KOPT-K1 (cell line): ENCODE measurements around the gene TRNP1.

Experiments used
- H3K27ac ChIP-seq: fragments of 200-600 bp; sonication (generic); 2 replicates; pipeline ENCODE4 v1.5.1; 2016; ENCODE audit warnings: antibody characterized with exemption, mild to moderate bottlenecking, low read depth, low read length; ENCODE audit not compliant: poor library complexity, severe bottlenecking
- H3K36me3 ChIP-seq: fragments of 200-600 bp; sonication (generic); 2 replicates; pipeline ENCODE4 v1.5.1; 2017; ENCODE audit warnings: antibody characterized with exemption, mild to moderate bottlenecking, low read length, moderate library complexity; ENCODE audit not compliant: insufficient read depth
- H3K9me3 ChIP-seq: fragments of 200-600 bp; sonication (generic); 2 replicates; pipeline ENCODE4 v1.5.1; 2017; ENCODE audit warnings: antibody characterized with exemption, low read length, mild to moderate bottlenecking; ENCODE audit not compliant: insufficient read depth, poor library complexity, severe bottlenecking

The TRNP1 gene

DNA sequence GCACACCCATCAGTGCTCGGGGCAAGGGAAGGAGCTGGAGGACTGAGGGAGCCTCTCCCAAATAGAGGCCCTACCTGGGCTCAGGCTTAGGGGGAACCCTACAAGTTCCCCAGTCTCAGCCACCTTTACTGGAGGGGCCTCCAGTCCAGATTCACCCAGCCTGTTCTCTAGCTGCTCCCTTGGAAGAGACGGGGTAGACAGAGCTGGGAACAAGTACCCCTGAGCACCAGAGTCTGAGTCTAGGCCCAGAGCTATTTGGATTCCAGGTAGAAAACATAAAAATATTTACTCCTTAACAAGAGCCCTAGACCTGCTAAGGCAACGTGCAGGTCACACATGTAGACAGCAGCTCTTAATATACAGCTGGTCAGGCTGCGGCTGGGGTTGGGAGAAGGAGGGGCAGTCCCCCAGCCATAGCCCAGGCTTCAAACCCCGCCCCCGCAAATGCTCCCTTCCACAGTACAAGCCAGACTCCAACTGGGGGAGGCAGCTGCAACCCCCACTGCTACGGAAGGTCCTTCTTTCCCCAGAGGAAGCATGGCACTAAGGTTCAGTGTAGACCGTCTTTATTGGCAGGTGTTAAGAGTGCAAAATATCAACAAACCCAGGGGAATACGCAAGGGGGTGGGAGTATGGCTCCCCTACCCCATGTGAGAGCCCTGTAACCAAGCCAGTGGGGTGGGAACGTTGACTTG, 11.1 kb downstream of the TRNP1 start:
- H3K27ac ChIP-seq: no peak overlapping the region
- no peaks in the 10 kb centered on the region for H3K9me3 ChIP-seq
- H3K36me3 ChIP-seq: no peaks in the 10 kb centered on the region

DNA sequence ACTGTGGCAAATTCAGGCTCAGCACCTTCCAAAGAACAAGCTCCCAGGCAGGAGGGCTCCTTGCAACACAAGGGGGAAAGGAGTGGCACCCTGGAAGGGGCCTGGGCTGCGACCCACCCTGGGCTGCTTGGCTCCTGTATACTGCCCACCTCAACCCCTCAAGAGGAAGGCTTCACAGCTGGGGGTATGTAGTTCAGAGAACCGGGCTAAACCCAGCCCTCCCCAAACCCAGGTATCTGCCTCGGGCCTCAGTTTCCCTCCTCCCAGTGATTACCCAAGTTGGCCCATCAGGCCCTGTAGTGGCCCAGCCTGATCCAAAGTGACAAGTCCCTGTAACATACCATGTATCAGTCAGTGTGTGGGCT, 11.7 kb downstream of the TRNP1 start:
- Histone ChIP-seq H3K36me3 (no peaks in the 10 kb centered on the region), H3K9me3 (no peaks in the 10 kb centered on the region), H3K27ac (no peak overlapping the region)

DNA sequence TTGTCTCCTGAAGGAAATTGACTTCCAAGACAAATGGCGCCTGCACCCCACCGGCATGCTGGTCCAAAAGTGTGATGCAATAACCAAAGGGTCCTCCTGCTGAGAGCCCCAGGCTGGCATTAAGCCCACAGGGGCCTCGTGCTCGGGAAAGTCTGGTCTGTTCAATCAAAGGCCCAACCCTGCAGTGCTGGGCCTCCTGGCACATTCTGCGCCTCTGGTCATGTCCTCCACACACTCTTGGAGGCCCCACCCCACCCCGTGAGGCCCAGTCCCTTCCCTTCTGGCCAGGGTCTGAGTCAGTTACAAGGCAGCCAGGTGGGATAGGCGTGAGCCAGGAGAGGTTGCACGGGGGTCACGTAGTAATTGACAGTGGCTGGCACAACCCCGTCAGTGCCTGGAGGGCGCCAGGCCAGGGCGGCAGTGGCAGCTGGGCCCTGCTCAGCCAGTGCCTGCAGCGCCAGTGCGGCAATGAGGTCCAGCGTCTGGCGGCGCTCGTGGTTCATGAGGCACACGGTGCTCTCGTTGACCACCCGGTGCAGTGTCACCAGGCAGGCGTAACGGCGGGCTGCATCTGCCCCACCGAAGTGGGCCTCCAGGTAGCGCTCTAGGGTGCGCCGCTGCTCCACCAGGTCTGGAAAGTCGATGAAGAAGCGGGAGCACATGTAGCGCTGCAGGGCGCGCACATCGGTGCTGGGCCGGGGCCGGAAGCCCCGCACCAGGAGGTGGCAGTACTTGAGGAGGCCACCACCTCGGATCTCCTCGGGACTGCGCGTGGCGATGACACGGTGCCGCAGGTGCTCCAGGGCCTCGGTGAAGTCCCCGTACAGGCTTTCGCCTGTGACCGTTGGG, 12.4 kb downstream of the TRNP1 start:
- no peaks in the 10 kb centered on the region for H3K9me3 ChIP-seq
- no peaks in the 10 kb centered on the region for H3K36me3 ChIP-seq
- H3K27ac ChIP-seq: no peak overlapping the region

DNA sequence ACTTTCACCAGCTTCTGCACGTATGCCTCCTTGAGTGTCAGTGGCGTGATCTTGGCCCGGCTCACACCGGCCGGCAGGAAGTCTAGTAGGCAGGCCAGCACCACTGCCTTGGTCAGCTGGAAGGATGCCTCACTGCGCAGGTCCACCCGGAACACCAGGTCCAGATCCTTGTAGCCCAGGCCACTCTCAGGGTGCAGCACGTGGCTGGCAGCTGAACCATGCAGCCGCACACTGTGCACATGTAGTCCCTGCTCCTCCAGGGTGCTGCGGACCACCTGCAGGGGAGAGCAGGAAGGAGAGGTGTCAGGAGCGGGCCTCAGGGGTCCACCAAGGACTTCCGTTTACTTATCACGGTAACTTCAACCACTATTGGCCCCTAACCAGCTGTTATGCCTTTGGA, 13.2 kb downstream of the TRNP1 start:
- no peak overlapping the region for H3K27ac ChIP-seq
- no peaks in the 10 kb centered on the region for H3K36me3 ChIP-seq
- H3K9me3 ChIP-seq: no peaks in the 10 kb centered on the region

DNA sequence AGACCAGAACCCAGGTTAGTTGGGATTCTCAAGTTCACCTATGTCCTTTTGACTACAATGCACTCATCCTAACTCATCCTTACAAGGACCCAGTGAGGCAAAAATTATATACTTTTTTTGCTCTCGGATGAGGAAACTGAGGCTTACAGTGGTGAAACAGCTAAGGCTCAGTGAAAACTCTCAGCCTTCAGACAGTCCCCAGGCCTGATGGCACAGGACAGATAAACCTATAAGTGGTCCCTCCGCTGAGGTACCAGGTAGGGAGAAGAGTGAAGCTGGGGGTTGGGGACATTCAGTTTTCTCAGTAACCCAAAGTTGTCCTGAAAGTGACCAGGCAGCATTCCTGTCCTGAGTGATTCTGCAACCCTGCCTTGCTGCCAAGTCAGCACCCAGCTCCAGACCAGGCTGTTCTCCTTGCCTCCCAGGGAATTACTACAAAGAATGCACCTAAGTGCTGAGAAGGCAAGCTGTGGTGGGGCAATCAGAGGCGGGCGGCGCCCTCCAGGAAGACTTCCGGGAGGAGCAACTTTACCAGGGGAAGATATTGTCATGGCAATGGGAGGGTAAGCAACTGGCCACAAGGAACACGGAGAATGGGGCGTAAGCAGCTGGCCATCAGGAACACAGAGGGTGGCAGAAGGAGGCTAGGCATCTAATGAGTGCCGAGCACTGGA, 14.6 kb downstream of the TRNP1 start:
- no peak overlapping the region for H3K27ac ChIP-seq
- no peaks in the 10 kb centered on the region for H3K36me3 ChIP-seq
- no peaks in the 10 kb centered on the region for H3K9me3 ChIP-seq

DNA sequence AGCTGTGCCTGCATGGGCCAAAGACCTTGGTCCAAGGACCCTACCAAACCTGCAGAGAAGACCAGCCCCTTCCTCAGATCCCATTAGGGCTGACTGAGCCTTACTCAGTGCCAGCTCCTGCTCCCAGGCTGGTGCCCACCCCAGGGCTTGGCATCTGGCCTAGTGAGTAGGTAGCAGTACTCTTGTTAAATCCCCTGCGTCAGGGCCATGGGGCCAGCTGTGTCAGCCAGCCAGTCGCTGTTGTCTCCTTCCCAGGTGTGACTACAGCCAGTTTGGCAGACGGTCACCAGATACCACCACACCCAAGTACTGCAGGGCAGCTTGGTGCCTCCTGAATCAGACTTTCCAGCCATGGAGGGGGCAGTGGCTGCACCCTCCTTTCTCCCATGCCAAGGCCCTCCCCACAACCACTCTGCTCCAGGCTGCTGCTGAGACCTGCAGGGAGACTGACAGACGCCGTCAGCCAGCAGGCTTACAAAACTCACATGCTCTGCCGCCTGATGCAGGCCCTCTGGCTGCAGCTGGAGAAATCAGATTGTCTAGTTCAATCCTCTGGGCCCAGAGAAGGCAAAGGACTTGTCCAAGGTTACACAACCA, 16.2 kb downstream of the TRNP1 start:
- Histone ChIP-seq H3K9me3 (no peaks in the 10 kb centered on the region), H3K36me3 (no peaks in the 10 kb centered on the region), H3K27ac (no peak overlapping the region)

DNA sequence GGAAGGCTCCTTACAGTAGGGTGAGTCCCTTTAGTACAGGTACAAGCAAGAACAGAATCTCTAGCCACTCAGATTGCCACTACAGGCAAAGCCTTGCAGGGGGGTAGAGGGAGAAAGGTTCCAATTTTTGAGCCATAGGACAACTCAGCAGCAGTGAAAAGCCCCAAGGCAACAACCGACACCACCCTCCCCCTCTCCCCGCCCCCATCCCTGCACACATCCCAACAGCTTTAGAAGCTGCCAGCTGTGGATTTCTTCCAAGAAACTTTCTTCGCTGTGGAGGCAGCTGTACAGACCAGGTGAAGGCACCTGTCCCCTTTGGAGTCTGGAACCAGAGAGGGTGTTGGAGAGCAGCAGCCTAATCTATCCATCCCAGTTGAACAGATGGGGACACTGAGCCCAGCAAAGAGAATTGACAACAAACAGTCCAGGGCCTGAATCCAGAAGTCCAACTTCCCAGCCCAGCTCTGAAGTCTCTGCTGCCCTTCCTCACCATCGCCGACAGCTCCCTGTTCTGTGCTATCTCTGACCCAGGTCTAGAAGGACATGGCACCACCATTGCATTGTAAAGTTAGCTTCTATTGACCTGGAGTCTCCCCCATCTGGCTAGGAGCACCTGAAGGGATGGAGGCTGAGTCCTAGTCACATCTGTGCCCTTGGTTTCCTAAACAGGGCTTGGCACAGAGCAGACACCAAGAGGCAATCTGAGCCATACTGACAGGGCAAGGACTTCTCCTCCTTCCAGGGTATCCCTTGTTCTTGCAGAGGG, 16.9 kb downstream of the TRNP1 start:
- H3K27ac ChIP-seq: no peak overlapping the region
- no peaks in the 10 kb centered on the region for H3K9me3 ChIP-seq
- H3K36me3 ChIP-seq: no peaks in the 10 kb centered on the region

DNA sequence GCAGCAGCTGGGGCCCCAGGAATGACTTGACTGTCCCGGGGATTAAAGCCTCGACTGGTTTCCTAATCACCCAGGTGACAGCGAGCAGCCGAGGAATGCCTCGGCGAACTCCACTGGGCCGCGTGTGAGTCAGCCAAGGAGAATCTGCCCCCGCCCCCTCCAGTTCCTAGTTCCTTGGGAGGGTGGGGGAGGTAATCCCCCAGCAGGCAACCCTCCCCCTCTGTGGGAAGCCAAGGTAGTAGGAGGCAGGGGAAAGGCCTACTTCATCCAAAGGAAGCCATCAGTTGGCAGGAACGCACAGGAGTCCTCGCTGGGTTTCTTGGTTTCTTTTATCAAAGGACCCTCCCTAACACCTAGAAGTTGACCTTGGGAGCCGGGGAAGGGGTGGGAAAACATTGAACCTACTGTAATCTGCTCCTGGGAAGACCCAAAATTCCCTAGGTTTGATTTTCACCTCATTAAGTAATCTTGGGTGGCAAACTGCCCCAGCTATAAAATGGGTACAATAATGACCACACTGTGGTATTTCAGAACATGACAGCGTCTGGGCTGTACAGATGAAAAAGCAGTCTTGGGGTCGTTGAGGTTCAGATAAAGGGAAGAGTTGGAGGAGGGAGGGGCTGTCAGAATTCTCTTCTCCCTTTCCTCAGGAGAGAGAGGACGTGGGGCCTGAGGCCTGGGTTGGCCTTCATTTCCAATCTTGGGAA, 17.7 kb downstream of the TRNP1 start:
- Histone ChIP-seq H3K27ac (no peak overlapping the region), H3K9me3 (no peaks in the 10 kb centered on the region), H3K36me3 (no peaks in the 10 kb centered on the region)

DNA sequence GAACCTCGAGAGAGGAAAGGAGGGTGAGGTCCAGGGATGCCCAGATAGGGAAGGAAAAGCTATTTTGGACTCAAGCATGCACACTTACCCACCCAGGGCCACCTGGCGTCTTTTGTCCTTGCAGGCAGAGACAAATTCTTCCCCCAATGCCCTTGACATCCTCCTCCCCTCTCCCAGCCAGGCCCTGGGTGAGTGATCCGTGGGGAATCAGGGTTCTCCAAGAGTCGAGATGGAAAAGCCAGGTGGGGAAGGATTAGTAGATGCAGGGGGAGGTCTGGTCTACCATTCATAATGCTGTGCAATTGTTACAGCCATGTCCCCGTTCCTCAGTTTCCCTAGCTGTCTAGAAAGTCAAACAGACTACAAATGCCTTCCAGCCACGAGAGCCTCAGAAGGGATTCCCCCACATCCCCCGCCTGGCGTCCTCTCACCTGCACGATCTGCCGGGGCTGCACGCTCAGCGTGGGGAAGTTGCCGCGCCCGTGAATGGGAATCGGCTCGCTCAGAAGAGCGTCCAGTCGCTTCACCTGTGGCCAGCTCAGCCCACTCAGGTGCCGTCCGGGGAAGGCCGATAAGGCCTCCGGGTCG, 18.6 kb downstream of the TRNP1 start:
- Histone ChIP-seq H3K9me3 (no peaks in the 10 kb centered on the region), H3K27ac (no peak overlapping the region), H3K36me3 (no peaks in the 10 kb centered on the region)

DNA sequence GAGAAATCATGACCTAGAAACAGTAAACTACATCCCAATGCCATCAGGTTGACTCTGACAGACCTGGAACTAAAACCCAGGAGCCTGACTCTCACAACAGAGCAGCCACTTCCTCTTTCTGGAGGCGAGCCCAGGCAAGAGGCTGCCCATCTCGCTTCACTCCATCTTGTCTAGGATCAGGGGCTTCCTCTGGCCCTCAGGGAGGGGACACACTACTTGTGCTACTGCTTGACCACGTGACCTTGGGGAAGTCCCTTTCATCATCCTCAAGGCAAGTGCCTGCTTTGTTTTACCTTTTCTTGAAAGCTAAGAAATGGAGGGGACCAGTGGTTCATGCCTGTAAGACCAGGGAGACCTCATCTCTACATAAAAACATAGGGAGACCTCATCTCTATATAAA, 21.8 kb downstream of the TRNP1 start:
- no peaks in the 10 kb centered on the region for H3K9me3 ChIP-seq
- no peak overlapping the region for H3K27ac ChIP-seq
- H3K36me3 ChIP-seq: no peaks in the 10 kb centered on the region

DNA sequence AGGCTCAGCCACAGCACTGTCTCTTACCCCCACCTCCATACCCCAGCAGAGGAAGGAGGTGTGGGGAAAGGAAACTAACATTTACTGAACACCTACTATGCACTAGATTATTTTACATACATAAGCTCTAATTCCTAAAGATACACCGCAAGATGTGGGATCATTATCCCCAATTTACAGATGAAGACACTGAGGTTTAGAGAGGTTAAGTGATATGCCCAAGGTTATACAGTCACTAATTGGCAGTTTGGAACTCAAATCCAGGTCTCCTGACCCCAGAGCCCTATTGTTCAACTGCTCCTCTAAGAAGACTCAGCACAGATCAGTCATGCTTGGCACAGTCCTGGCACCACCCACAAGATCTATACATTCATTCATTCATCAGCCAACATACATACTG, 22.9 kb downstream of the TRNP1 start:
- Histone ChIP-seq H3K27ac (no peak overlapping the region), H3K9me3 (no peaks in the 10 kb centered on the region), H3K36me3 (no peaks in the 10 kb centered on the region)

DNA sequence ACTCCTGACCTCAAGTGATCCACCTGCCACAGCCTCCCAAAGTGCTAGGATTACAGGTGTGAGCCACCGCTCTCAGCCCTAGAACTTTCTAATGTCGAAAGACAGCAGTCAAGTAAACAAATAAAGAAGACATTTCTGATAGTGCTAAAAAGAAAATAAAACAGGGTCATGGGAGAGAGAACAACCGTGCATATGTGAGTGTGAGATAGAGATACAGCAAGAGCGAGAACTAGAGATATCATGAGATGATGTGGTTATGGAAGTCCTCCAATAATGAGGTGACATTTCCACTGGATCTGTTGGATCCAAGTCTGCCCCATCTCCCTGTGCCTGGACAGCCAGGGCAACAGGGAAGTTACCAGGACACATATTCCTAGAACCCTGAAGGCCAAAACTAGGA, 23.7 kb downstream of the TRNP1 start:
- Histone ChIP-seq H3K9me3 (no peaks in the 10 kb centered on the region), H3K27ac (no peak overlapping the region), H3K36me3 (no peaks in the 10 kb centered on the region)

DNA sequence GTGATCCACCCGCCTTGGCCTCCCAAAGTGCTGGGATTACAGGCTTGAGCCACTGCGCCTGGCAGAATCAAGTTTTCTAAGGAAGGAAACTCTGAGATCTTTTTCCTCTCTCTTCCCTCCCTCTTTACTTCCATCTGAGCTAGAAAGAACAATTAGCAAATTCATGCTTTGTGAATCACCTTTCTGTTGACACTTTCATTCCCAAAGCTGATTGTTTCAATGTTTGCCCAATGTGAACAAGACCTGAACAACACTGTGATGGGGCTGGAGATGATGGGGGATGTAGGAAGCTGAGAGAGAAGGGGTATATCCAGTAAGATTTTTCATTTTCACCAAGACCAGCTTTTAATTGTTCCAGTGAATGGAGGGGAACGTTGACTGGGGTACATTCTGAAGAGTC, 24.8 kb downstream of the TRNP1 start:
- Histone ChIP-seq H3K36me3 (no peaks in the 10 kb centered on the region), H3K27ac (no peak overlapping the region), H3K9me3 (no peaks in the 10 kb centered on the region)
